ENCODE measurements around the gene MAD1L1.

The MAD1L1 gene

DNA sequence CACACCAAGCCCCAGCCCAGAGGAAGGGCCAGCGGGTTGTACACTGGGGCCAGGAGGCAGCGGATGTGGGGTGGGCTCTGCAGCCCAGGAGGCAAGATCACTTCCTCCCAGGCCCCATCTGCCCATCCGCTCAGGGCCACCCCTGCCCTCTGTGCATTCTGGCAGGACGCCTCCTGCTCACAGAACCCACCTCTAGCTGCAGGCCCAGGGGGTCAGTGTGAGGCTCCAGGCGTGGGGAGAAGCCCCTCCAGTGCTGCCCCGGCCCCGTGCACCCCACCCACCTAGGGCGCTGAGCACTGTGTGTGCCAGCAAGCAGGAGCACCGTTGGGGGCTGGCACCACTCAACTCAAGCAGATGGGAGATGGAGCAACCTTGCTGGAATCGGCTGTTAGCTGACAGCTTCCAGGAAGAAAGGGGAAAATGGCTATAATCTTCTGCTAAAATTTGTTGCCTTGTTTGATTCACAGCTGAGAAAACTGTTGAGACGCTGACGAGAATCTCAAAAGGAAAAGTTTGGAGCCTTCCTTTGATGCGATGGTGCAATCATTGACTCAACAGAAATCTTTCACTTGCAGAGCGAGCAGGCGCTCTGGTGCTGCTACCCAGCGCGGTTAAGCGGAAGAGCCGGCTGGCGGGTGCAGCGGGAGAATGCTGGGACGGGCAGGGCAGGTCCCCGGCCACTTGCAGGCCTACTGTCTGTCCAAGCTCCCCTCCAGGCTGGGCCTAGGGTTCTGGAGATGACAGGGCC lies 286.5 kb downstream of the MAD1L1 start:
- no peak for FAIRE-seq

- no peak for FAIRE-seq
Observed at GRCh38 chr7:1945558-1945957, 287.2 kb downstream of the MAD1L1 start.

GRCh38 chr7:1944619-1945210 lies 288.0 kb downstream of the MAD1L1 start:
- FAIRE-seq = no peak

GRCh38 chr7:1943933-1944618 lies 288.7 kb downstream of the MAD1L1 start:
- no peak for FAIRE-seq

- FAIRE-seq = no peak
Observed at GRCh38 chr7:1943326-1943725, 289.4 kb downstream of the MAD1L1 start.

GRCh38 chr7:1942941-1943289 lies 289.8 kb downstream of the MAD1L1 start:
- no peak for FAIRE-seq

DNA sequence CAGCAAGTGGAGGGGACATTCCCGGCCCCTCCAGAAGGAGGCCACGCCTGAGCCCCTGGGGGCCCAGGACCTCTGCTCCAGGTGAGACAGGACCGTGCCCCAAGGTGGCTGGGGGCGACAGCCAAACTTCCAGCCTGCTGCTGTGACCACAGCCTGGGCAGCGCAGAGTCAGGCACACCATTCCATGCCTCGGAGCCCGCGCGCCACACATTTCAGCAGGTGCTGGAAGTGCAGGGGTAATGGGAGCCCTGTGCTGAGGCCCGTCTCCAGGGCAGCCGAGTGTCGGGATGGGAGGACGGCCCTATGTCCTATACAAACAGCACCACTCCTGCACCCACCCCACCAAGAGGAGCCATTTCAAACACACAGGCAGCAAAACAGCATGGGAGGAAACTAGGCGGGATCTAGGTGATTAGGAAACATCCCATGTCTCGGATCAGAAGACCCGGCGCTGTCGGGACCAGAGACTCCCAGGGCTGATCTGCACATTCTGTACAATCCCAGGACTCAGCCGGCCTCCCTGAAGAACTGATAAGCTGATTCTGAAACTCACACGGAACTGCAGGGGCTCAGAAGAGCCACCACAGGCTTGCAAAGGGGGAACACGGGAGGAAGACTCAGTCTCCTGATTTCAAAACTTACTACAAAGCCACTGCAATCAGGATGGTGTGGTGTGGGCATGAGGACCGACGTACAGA lies 290.4 kb downstream of the MAD1L1 start:
- no peak for FAIRE-seq

DNA sequence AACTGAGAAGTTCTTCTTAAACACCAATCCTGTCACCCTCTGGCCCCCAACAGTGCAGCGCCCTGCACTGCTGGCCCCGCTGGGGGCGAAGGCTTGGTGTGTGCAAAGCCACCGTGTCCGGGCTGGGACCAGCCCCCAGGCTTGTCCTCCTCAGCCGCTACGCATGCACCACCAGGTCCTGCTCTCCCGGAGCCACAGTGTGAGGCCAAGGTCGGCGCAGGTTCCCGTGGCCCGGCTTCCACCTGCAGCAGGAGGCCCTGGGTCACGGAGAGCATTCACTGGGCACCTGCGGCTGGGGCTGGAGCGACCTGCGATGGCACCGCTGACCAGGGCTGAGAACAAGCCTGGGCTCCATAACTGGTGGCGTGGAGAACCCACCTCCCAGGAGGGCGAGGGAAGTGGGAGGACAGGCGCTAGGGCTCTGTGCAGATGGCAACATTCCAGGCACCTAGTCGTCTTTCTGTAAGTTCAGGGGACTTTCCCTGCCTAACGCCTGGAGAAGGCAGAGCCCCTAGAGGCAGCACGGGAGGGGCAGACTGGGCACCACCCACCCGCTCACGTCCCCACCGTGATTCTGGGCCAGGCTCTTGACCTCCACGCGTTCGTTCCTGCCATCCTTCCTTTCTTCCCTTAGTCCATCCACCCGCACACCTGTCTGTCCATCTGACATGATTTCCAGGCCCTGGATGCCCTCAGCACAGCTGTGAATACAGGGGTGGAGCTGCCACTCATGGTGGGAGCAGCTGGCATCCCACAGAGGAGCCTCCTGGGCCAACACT lies 291.1 kb downstream of the MAD1L1 start:
- FAIRE-seq = no peak

DNA sequence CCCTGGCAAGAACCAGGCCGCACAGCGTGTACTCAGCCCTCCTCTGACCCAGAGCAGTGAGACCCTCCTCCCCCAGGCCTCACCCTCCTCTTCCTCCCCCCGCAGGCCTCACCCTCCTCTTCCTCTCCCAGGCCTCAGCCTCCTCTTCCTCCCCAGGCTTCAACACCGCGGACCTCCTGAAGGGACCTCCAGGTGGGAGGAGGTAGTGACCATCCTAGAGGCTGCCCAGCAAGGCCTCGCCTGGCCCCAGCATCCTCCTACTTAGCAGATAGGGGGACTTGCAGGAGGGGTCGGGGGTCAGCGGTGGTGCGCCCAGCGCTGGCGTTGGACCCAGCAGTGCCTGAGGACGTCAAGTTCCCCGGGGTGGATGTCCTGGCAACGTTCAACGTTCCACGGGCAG lies 291.9 kb downstream of the MAD1L1 start:
- no peak for FAIRE-seq

DNA sequence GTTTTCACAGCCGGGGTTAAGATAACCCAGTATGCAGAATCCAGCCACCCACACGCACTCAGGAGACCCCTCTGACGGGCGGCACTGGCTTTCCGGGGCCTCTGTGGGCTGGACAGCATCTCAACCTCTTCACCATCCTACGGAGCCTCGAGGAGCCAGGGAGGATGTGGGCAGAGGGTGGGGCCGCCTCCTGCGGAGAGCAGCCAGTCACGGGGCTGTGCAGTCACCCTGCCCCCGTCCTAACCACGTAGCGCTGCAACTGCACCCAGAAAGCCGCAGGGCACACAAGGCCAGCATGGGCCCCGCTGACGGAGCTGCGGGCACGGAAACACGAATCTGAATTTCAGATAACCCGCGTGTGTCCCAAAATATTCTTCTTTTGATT lies 292.4 kb downstream of the MAD1L1 start:
- FAIRE-seq = no peak

GRCh38 chr7:1939434-1940401 lies 293.0 kb downstream of the MAD1L1 start:
- FAIRE-seq = no peak

- no peak for FAIRE-seq
Observed at GRCh38 chr7:1938788-1939433, 293.8 kb downstream of the MAD1L1 start.

- no peak for FAIRE-seq
Observed at GRCh38 chr7:1937252-1937605, 295.5 kb downstream of the MAD1L1 start.

DNA sequence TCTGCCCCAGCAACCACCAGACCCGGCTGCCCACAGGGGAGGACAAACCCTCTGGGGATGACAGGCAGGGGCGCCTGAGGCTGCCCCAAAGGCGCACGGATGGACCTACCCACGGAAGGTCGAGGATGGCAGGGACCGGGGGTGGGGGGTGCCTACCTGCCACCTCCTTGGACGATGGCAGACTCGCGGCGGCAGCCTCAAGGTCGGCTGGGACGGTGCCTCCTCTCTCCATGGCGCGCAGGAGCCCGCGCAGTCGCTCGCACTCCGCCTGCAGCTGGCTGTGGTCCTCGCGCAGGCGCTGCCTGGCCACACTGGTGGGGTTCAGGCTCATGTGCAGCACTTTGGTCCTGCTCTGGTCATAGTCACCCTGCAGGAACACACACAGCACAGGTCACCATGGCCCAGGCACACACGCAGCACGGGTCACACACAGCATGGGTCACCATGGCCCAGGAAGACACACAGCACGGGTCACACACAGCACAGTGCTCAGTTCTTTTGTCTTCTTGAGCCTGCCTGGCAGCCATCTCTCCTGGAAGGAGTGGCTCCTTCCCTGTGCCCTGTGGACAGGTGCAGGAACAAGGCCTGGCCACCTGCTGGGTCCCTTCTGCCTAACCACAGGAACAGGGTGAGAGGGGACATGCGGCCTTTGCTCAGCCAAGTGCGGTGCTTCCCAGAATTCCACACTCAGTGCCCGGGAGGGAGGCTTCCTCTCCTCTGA lies 296.1 kb downstream of the MAD1L1 start:
- no peak for FAIRE-seq

DNA sequence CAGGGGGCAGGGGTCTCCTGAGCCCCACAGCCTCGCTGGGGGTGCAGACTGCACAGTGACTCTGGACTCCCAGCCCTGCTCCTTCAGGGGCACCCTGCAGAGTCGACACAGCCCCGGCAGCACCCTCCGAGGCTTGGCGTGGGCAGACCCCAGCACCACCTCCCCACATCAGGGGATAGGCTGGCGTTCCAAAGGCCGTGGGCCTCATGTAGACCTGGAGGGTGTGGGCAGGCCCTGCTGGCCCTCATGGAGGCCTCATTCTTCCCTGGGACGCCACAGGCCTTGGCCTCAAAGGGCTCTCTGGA lies 296.8 kb downstream of the MAD1L1 start:
- FAIRE-seq = no peak

DNA sequence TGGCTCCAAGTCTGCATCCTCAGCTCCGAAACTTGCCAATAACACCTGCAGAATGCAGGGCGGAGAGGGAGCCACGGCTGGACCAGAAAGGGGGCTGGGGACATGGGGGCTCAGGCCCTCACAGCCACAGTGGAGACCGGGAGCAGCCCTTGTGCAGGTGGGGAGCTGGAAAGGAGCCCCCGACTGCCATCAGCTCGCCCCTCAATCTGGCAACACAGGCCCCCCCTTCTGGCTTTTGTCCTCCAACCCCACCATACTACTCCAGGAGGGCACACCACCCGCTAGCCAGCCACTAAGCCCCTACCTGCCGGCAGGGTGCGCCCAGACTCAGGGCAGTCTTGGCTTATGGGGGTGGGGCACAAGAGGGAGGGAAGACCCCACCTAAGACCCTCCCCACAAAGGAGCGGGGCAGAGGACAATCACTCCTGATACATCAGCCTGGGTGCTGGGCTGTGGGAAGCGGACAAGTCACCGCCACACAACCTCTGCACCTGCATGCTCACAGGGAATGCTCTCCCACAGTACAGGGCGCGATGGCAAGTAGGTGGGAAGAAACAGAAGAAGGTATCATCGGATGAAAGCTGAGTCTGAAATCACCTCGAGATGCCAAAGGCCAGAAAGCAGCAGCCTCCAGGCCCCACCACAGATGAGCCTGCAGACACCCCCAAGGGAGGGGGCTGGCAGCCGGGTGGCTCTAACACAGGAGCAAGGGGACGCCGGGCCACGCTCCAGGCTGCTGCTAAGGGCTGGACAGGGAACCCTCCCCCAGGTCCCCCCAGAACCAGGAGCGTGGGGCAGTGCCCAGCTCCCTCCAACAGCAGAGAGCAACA lies 297.4 kb downstream of the MAD1L1 start:
- FAIRE-seq = no peak

DNA sequence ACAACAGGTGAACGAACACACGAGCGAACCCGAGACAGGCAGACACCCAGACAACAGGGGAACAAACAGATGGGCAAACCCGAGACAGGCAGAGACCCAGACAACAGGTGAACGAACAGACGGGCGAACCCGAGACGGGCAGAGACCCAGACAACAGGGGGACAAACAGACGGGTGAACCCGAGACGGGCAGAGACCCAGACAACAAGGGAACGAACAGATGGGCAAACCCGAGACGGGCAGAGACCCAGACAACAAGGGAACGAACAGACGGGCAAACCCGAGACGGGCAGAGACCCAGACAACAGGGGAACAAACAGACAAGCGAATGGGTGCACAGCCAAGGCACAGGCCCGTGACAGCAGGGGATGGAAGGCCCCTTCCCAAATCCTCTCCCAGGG lies 298.0 kb downstream of the MAD1L1 start:
- no peak for FAIRE-seq

- no peak for FAIRE-seq
Observed at GRCh38 chr7:1934017-1934416, 298.7 kb downstream of the MAD1L1 start.

DNA sequence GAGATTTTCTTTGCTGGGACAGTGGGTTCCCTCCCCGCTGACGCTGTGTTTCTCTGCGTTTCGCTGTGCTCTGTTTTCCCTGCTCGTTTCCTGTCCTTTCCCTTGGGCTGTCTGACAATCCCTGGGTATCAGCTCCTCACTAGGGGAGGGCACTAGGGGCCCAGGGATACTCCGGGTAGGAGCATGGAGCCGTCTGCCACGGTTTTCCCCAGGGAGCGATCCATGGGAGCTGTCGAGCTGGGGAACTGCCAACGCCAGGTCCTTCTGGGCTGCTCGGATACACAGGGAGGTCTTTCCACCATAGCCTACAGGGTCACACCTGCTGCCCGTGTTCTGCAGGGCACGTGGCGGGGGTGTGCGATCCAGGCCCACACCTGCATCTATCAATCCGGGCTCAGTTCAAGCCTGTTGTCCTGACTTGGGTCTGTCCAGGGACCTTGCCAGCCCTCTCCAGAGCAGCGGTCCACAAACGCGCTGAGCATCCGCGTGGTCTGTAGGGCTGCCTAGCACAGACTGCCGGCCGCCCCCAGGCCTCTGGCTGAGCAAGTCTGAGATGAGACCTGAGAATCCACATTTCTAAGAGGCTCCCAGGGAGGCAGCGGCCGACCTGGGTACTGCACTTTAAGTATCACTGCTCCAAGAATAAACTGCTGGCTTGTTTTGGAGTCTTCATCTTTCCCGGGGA lies 299.5 kb downstream of the MAD1L1 start:
- FAIRE-seq = no peak

Measured in endometrium (tissue), 2 donors.